B cell (primary cell): ENCODE measurements around the gene KIR2DL3. TPM values are rescaled to one million over a fixed set of nuclear protein-coding genes. Genes with fewer than 3 reads are reported as not detected.
"Not testable (repeated sequence)": the region's sequence is repeated elsewhere in the genome, so short reads cannot be mapped to it uniquely, and the experiment has no call there.

Experiments used
- ATAC-seq: fragments of 200-7000 bp; cut with Tn5 transposase; one replicate; pipeline ENCODE4 v1.10.0; 2021; ENCODE audit warnings: low read depth, mild to moderate bottlenecking, moderate number of reproducible peaks, moderate library complexity
- CTCF ChIA-PET: fragments of 350-600 bp; sonication (Branson Sonifier 250); formaldehyde crosslinking; loops from one replicate; lab custom pipeline; 2021; ENCODE audit warnings: antibody characterized with exemption, inconsistent platforms; lab: Charles Lee
- POLR2A ChIA-PET: fragments of 350-600 bp; sonication (Branson Sonifier 250); formaldehyde crosslinking; loops from one replicate; lab custom pipeline; 2021; ENCODE audit warnings: antibody characterized with exemption; lab: Charles Lee
- DNase-seq: peaks from one replicate; pipeline ENCODE4 v3.0.0; 2013
- H2AFZ ChIP-seq: 2 replicates; pipeline ENCODE4 v1.6.1; 2012; ENCODE audit warnings: mild to moderate bottlenecking, low read depth, low read length; ENCODE audit not compliant: insufficient read depth, poor library complexity, severe bottlenecking
- H3K27ac ChIP-seq, 2 donors: 1 replicate in 1 of 2; 2 replicates in 1 of 2; pipeline ENCODE4 v1.5.1; 2012 to 2013; ENCODE audit warnings: low read length in 2 of 2, mild to moderate bottlenecking in 2 of 2, moderate library complexity in 1 of 2
- H3K27me3 ChIP-seq, 4 experiments: fragments of 200-600 bp in 1 of 4; sonication (generic) in 1 of 4; replicated peaks in 1 of 4; 1 replicate in 2 of 4; 2 replicates in 2 of 4; pipeline versions ENCODE4 v1.6.1 to v1.7.0; 2013 to 2016; ENCODE audit warnings: low read length in 3 of 4, mild to moderate bottlenecking in 2 of 4, mixed read lengths in 1 of 4, moderate library complexity in 1 of 4; ENCODE audit not compliant: insufficient read depth in 4 of 4, control insufficient read depth in 3 of 4; ENCODE audit errors: control extremely low read depth in 1 of 4
- H3K36me3 ChIP-seq, 2 experiments: replicated peaks in 1 of 2; 1 replicate in 1 of 2; 2 replicates in 1 of 2; pipeline versions ENCODE4 v1.6.1 to v1.7.1; 2013; ENCODE audit warnings: low read length in 1 of 2; ENCODE audit not compliant: insufficient read depth in 2 of 2, control insufficient read depth in 1 of 2; ENCODE audit errors: control extremely low read depth in 1 of 2, extremely low read depth in 1 of 2
- H3K4me1 ChIP-seq, 2 donors: fragments of 200-600 bp in 1 of 2; sonication (generic) in 1 of 2; 1 replicate in 1 of 2; 2 replicates in 1 of 2; pipeline versions ENCODE4 v1.5.1 to v1.6.1; 2013 to 2017; ENCODE audit warnings: low read length in 2 of 2; ENCODE audit not compliant: control insufficient read depth in 2 of 2, insufficient read depth in 2 of 2
- H3K4me2 ChIP-seq: replicated peaks from 2 replicates; pipeline ENCODE3; 2012; ENCODE audit warnings: mild to moderate bottlenecking, low read depth, low read length; ENCODE audit not compliant: poor library complexity, severe bottlenecking
- H3K4me3 ChIP-seq, 5 experiments: fragments of 200-600 bp in 1 of 5; sonication (generic) in 1 of 5; 1 replicate in 3 of 5; 2 replicates in 2 of 5; pipeline versions ENCODE4 v1.5.1 to v1.7.0; 2011 to 2016; ENCODE audit warnings: low read length in 4 of 5, mild to moderate bottlenecking in 4 of 5, low read depth in 2 of 5, control low read depth in 1 of 5, moderate library complexity in 1 of 5; ENCODE audit not compliant: insufficient read depth in 1 of 5; ENCODE audit errors: control extremely low read depth in 1 of 5, extremely low read depth in 1 of 5
- H3K79me2 ChIP-seq: fragments of 200-600 bp; sonication (generic); one replicate; pipeline ENCODE4 v1.6.0; 2016; ENCODE audit warnings: low read length; ENCODE audit not compliant: control insufficient read depth, insufficient read depth
- H3K9ac ChIP-seq: fragments of 200-600 bp; sonication (generic); 2 replicates; pipeline ENCODE4 v1.6.1; 2017; ENCODE audit warnings: mild to moderate bottlenecking, low read length, moderate library complexity
- H3K9me3 ChIP-seq, 3 donors: one replicate each; pipeline versions ENCODE4 v1.6.1 to v1.7.1; 2013; ENCODE audit warnings: low read length in 2 of 3; ENCODE audit not compliant: control insufficient read depth in 2 of 3, insufficient read depth in 1 of 3; ENCODE audit errors: control extremely low read depth in 1 of 3
- H4K20me1 ChIP-seq: 2 replicates; pipeline ENCODE4 v1.6.0; 2012; ENCODE audit warnings: mild to moderate bottlenecking, low read length; ENCODE audit not compliant: insufficient read depth, control insufficient read depth, poor library complexity, severe bottlenecking
- H3K27ac Mint-ChIP-seq: one replicate; pipeline ENCODE4 v1.8.0; 2021; ENCODE audit warnings: mixed read lengths
- H3K27me3 Mint-ChIP-seq: one replicate; pipeline ENCODE4 v1.8.0; 2021; ENCODE audit warnings: mixed read lengths
- H3K4me1 Mint-ChIP-seq: one replicate; pipeline ENCODE4 v1.8.0; 2021; ENCODE audit warnings: mixed read lengths
- H3K4me3 Mint-ChIP-seq: one replicate; pipeline ENCODE4 v1.8.0; 2021; ENCODE audit warnings: mixed read lengths
- H3K9me3 Mint-ChIP-seq: one replicate; pipeline ENCODE4 v1.8.0; 2022; ENCODE audit warnings: mixed read lengths; ENCODE audit not compliant: insufficient read depth
- WGBS: methylation state at CpG from one replicate; pipeline ENCODE4 v1.1.5; 2013; ENCODE audit warnings: missing lambda C conversion rate; ENCODE audit not compliant: insufficient coverage; 5-methylcytosine and 5-hydroxymethylcytosine counted together
- intact Hi-C: fragments of 100-400 bp; cut with micrococcal nuclease; formaldehyde crosslinking; loops from one replicate; pipeline ENCODE4 v1.10.0; 2022
- polyA plus RNA-seq: library from polyadenylated mRNA; depleted of rRNA; stranded (reverse); fragments of >200 nt; gene quantifications from 2 replicates; pipeline ENCODE4 v1.2.3, GENCODE V29; 2012
- total RNA-seq, 2 donors: library from RNA; stranded (reverse); fragments of 120-200 nt in 1 of 2; gene quantifications; 1 replicate in 1 of 2; 2 replicates in 1 of 2; pipeline versions ENCODE4 v1.2.3 to v1.2.4, GENCODE V29; 2013 to 2022

The KIR2DL3 gene
- total and polyA plus RNA-seq, 2 donors (not counting 1 experiment from before 2014, with no cell fraction given): not detected

- H3K9me3 Mint-ChIP-seq, H3K4me3 Mint-ChIP-seq, CTCF ChIA-PET, H3K27me3 ChIP-seq, H3K4me1 Mint-ChIP-seq, POLR2A ChIA-PET, H3K4me3 ChIP-seq, H3K27ac Mint-ChIP-seq, H3K4me2 ChIP-seq, H3K9me3 ChIP-seq, DNase-seq, H4K20me1 ChIP-seq, H3K36me3 ChIP-seq, H2AFZ ChIP-seq, H3K79me2 ChIP-seq, ATAC-seq, H3K9ac ChIP-seq, H3K27ac ChIP-seq, H3K4me1 ChIP-seq: not testable (repeated sequence)
- H3K27me3 Mint-ChIP-seq: peaks cover 20% of the 10 kb centered on the region
- intact Hi-C loops: loop anchor here (5.0 kb wide), 1 partner anchor 72 kb away; no protein-coding TSS in a partner anchor
- WGBS: 86% methylated on average over 8 of the region's 12 CpGs
Measured at GRCh38 chr19:54775095-54775815, 36.9 kb downstream of the KIR2DL3 start.

GRCh38 chr19:54775830-54776229, 37.5 kb downstream of the KIR2DL3 start:
- WGBS: 91% methylated on average over 3 of the region's 8 CpGs
- H3K4me2 ChIP-seq, H3K79me2 ChIP-seq, ATAC-seq, H4K20me1 ChIP-seq, H3K4me3 ChIP-seq, H3K36me3 ChIP-seq, H3K9me3 ChIP-seq, POLR2A ChIA-PET, H3K4me3 Mint-ChIP-seq, CTCF ChIA-PET, H3K27ac ChIP-seq, H3K4me1 ChIP-seq, H3K27me3 ChIP-seq, H3K27ac Mint-ChIP-seq, DNase-seq, H3K9me3 Mint-ChIP-seq, H3K9ac ChIP-seq, H2AFZ ChIP-seq, H3K4me1 Mint-ChIP-seq: not testable (repeated sequence)
- intact Hi-C loops: loop anchor here (5.0 kb wide), 1 partner anchor 71 kb away; no protein-coding TSS in a partner anchor
- H3K27me3 Mint-ChIP-seq: peaks cover 20% of the 10 kb centered on the region

- POLR2A ChIA-PET, H4K20me1 ChIP-seq, H3K4me2 ChIP-seq, H3K4me3 Mint-ChIP-seq, H3K4me3 ChIP-seq, H3K4me1 ChIP-seq, H3K27ac Mint-ChIP-seq, DNase-seq, H3K27ac ChIP-seq, H3K27me3 ChIP-seq, H3K4me1 Mint-ChIP-seq, CTCF ChIA-PET, H3K9ac ChIP-seq, H3K9me3 Mint-ChIP-seq, ATAC-seq, H3K9me3 ChIP-seq, H3K36me3 ChIP-seq, H2AFZ ChIP-seq, H3K79me2 ChIP-seq: not testable (repeated sequence)
- intact Hi-C loops: loop anchor here (5.0 kb wide), 1 partner anchor 69 kb away; no protein-coding TSS in a partner anchor
- H3K27me3 Mint-ChIP-seq: peaks cover 16% of the 10 kb centered on the region
- no CpG with 5 or more reads among the region's 4 CpGs for WGBS
Measured at GRCh38 chr19:54777851-54778250, 39.5 kb downstream of the KIR2DL3 start.

- POLR2A ChIA-PET, H3K36me3 ChIP-seq, H3K27ac ChIP-seq, H3K9me3 Mint-ChIP-seq, H3K9ac ChIP-seq, H3K9me3 ChIP-seq, ATAC-seq, H3K4me1 Mint-ChIP-seq, DNase-seq, H2AFZ ChIP-seq, H3K4me3 Mint-ChIP-seq, H4K20me1 ChIP-seq, H3K4me2 ChIP-seq, H3K4me1 ChIP-seq, H3K27ac Mint-ChIP-seq, H3K79me2 ChIP-seq, CTCF ChIA-PET, H3K27me3 ChIP-seq, H3K4me3 ChIP-seq: not testable (repeated sequence)
- 98% methylated on average over 4 of the region's 7 CpGs for WGBS
- intact Hi-C loops: loop anchor here (5.0 kb wide), 1 partner anchor 68 kb away; no protein-coding TSS in a partner anchor
- H3K27me3 Mint-ChIP-seq: peaks cover 22% of the 10 kb centered on the region
Measured at GRCh38 chr19:54778896-54779295, 40.6 kb downstream of the KIR2DL3 start.
